ENCODE data around the gene SEPTIN5. TPM values are rescaled to one million over a fixed set of nuclear protein-coding genes. Genes with fewer than 3 reads are reported as not detected.
"Not testable (repeated sequence)": the region's sequence is repeated elsewhere in the genome, so short reads cannot be mapped to it uniquely, and the experiment has no call there.

The SEPTIN5 gene
- polyA plus RNA-seq, 4 donors: 2.2 to 10.2 (median 6.1) TPM

- H3K27ac ChIP-seq (ENCODE audit: low read depth in 1 of 3, low read length in 2 of 3): no peak overlapping the region
- peaks cover 0 to 3% (median 0%) of the 10 kb centered on the region in 3 donors for H3K27me3 ChIP-seq (ENCODE audit: control insufficient read depth in 3 of 3, insufficient read depth in 3 of 3, low read length in 3 of 3)
- no peaks in the 10 kb centered on the region for H3K4me1 ChIP-seq (ENCODE audit: control insufficient read depth in 3 of 3, insufficient read depth in 2 of 3, low read depth in 1 of 3, low read length in 2 of 3)
- no peaks in the 10 kb centered on the region for H3K36me3 ChIP-seq (ENCODE audit: control insufficient read depth in 3 of 3, insufficient read depth in 2 of 3, low read depth in 1 of 3, low read length in 3 of 3)
- no peak for DNase-seq
- H3K9me3 ChIP-seq (ENCODE audit: control insufficient read depth in 2 of 2, insufficient read depth in 1 of 2, low read depth in 1 of 2, low read length in 1 of 2): peaks cover 0 to 3% of the 10 kb centered on the region in 2 donors
- WGBS, 3 donors: 39 to 53% (median 48%) methylated on average over 4 of the region's 4 CpGs
- no peak for FAIRE-seq
- H3K4me3 ChIP-seq (ENCODE audit: low read depth in 1 of 3, low read length in 3 of 3): no peak overlapping the region
Measured at GRCh38 chr22:19669570-19669969, 44.7 kb upstream of the SEPTIN5 start.

DNA sequence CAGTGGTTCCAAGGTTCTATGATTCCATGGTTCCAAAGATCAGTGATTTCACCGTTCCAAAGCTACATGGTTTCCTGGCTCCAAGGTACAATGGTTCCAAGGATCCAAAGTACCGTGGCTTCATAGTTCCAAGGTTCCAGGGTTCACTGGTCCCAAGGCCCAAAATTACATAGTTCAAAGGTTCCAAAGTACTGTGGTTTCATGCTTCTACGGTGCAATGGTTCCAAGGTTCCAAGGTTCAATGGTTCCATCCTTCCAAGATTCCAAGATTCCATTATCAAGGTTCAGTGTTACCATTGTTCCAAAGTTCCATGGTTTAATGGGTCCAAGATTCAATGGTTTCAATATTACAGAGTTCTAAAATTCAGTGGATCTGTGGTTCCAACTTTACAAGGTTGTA is 43.0 kb upstream of the SEPTIN5 start:
- no peak for FAIRE-seq

GRCh38 chr22:19672054-19672776 is 42.1 kb upstream of the SEPTIN5 start:
- peaks cover 0 to 3% of the 10 kb centered on the region in 2 donors for H3K9me3 ChIP-seq (ENCODE audit: control insufficient read depth in 2 of 2, insufficient read depth in 1 of 2, low read depth in 1 of 2, low read length in 1 of 2)
- no peak for FAIRE-seq
- 87 to 90% (median 89%) methylated on average over 9 of the region's 9 CpGs for WGBS, 3 donors
- H3K4me1 ChIP-seq (ENCODE audit: control insufficient read depth in 3 of 3, insufficient read depth in 2 of 3, low read depth in 1 of 3, low read length in 2 of 3): no peaks in the 10 kb centered on the region
- DNase-seq: no peak
- H3K27me3 ChIP-seq (ENCODE audit: control insufficient read depth in 3 of 3, insufficient read depth in 3 of 3, low read length in 3 of 3): peaks cover 0 to 3% (median 2%) of the 10 kb centered on the region in 3 donors
- H3K4me3 ChIP-seq (ENCODE audit: low read depth in 1 of 3, low read length in 3 of 3): no peak overlapping the region
- H3K36me3 ChIP-seq (ENCODE audit: control insufficient read depth in 3 of 3, insufficient read depth in 2 of 3, low read depth in 1 of 3, low read length in 3 of 3): no peaks in the 10 kb centered on the region
- H3K27ac ChIP-seq (ENCODE audit: low read depth in 1 of 3, low read length in 2 of 3): no peak overlapping the region

More for the DNA sequence above, 43.0 kb upstream of the SEPTIN5 start:
- 21 to 64% (median 34%) methylated on average over 3 of the region's 3 CpGs for WGBS, 3 donors
- Histone ChIP-seq H3K27ac (ENCODE audit: low read depth in 1 of 3, low read length in 2 of 3) (no peak overlapping the region), H3K4me1 (ENCODE audit: control insufficient read depth in 3 of 3, insufficient read depth in 2 of 3, low read depth in 1 of 3, low read length in 2 of 3) (no peaks in the 10 kb centered on the region), H3K9me3 (ENCODE audit: control insufficient read depth in 2 of 2, insufficient read depth in 1 of 2, low read depth in 1 of 2, low read length in 1 of 2) (peaks cover 0 to 3% of the 10 kb centered on the region in 2 donors), H3K27me3 (ENCODE audit: control insufficient read depth in 3 of 3, insufficient read depth in 3 of 3, low read length in 3 of 3) (peaks cover 0 to 3% (median 2%) of the 10 kb centered on the region in 3 donors), H3K36me3 (ENCODE audit: control insufficient read depth in 3 of 3, insufficient read depth in 2 of 3, low read depth in 1 of 3, low read length in 3 of 3) (no peaks in the 10 kb centered on the region), H3K4me3 (ENCODE audit: low read depth in 1 of 3, low read length in 3 of 3) (no peak overlapping the region)
- DNase-seq: no peak

GRCh38 chr22:19673660-19674059 is 40.6 kb upstream of the SEPTIN5 start:
- H3K4me1 ChIP-seq (ENCODE audit: control insufficient read depth in 3 of 3, insufficient read depth in 2 of 3, low read depth in 1 of 3, low read length in 2 of 3): no peaks in the 10 kb centered on the region
- 59 to 76% (median 67%) methylated on average over 4 of the region's 4 CpGs for WGBS, 3 donors
- no peak for FAIRE-seq
- H3K27me3 ChIP-seq (ENCODE audit: control insufficient read depth in 3 of 3, insufficient read depth in 3 of 3, low read length in 3 of 3): peaks cover 0 to 3% (median 2%) of the 10 kb centered on the region in 3 donors
- no peaks in the 10 kb centered on the region for H3K36me3 ChIP-seq (ENCODE audit: control insufficient read depth in 3 of 3, insufficient read depth in 2 of 3, low read depth in 1 of 3, low read length in 3 of 3)
- no peak for DNase-seq
- H3K4me3 ChIP-seq (ENCODE audit: low read depth in 1 of 3, low read length in 3 of 3): no peak overlapping the region
- no peak overlapping the region for H3K27ac ChIP-seq (ENCODE audit: low read depth in 1 of 3, low read length in 2 of 3)
- peaks cover 0 to 3% of the 10 kb centered on the region in 2 donors for H3K9me3 ChIP-seq (ENCODE audit: control insufficient read depth in 2 of 2, insufficient read depth in 1 of 2, low read depth in 1 of 2, low read length in 1 of 2)

- 70 to 79% (median 76%) methylated on average over 11 of the region's 11 CpGs for WGBS, 3 donors
- no peaks in the 10 kb centered on the region for H3K4me1 ChIP-seq (ENCODE audit: control insufficient read depth in 3 of 3, insufficient read depth in 2 of 3, low read depth in 1 of 3, low read length in 2 of 3)
- H3K36me3 ChIP-seq (ENCODE audit: control insufficient read depth in 3 of 3, insufficient read depth in 2 of 3, low read depth in 1 of 3, low read length in 3 of 3): no peaks in the 10 kb centered on the region
- no peak for DNase-seq
- FAIRE-seq: no peak
- no peak overlapping the region for H3K4me3 ChIP-seq (ENCODE audit: low read depth in 1 of 3, low read length in 3 of 3)
- peaks cover 0 to 3% of the 10 kb centered on the region in 2 donors for H3K9me3 ChIP-seq (ENCODE audit: control insufficient read depth in 2 of 2, insufficient read depth in 1 of 2, low read depth in 1 of 2, low read length in 1 of 2)
- no peak overlapping the region for H3K27ac ChIP-seq (ENCODE audit: low read depth in 1 of 3, low read length in 2 of 3)
- peaks cover 0 to 3% (median 2%) of the 10 kb centered on the region in 3 donors for H3K27me3 ChIP-seq (ENCODE audit: control insufficient read depth in 3 of 3, insufficient read depth in 3 of 3, low read length in 3 of 3)
Measured at GRCh38 chr22:19674129-19674928, 40.0 kb upstream of the SEPTIN5 start.

DNA sequence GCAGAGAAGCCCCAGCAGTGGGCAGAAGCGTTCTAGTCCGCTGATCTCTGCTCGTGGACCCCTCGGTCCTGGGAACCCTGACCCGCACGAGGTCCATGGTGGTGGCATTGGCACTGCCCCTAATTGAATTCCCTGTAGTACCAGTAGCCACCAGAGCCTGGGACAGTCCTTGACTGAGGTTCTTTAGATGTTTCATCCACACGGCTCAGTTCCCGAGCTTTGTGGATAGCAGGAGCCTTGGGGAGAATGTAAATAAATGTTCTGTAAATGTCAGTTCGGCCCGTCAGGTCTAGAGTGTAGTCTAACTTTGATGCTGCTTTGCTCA is 39.4 kb upstream of the SEPTIN5 start:
- H3K4me1 ChIP-seq (ENCODE audit: control insufficient read depth in 3 of 3, insufficient read depth in 2 of 3, low read depth in 1 of 3, low read length in 2 of 3): no peaks in the 10 kb centered on the region
- WGBS, 3 donors: 77 to 81% (median 78%) methylated on average over 10 of the region's 10 CpGs
- DNase-seq (no peak), FAIRE-seq (no peak)
- peaks cover 0 to 3% (median 2%) of the 10 kb centered on the region in 3 donors for H3K27me3 ChIP-seq (ENCODE audit: control insufficient read depth in 3 of 3, insufficient read depth in 3 of 3, low read length in 3 of 3)
- no peaks in the 10 kb centered on the region for H3K36me3 ChIP-seq (ENCODE audit: control insufficient read depth in 3 of 3, insufficient read depth in 2 of 3, low read depth in 1 of 3, low read length in 3 of 3)
- no peak overlapping the region for H3K4me3 ChIP-seq (ENCODE audit: low read depth in 1 of 3, low read length in 3 of 3)
- H3K9me3 ChIP-seq (ENCODE audit: control insufficient read depth in 2 of 2, insufficient read depth in 1 of 2, low read depth in 1 of 2, low read length in 1 of 2): peaks cover 0 to 3% of the 10 kb centered on the region in 2 donors
- no peak overlapping the region for H3K27ac ChIP-seq (ENCODE audit: low read depth in 1 of 3, low read length in 2 of 3)

DNA sequence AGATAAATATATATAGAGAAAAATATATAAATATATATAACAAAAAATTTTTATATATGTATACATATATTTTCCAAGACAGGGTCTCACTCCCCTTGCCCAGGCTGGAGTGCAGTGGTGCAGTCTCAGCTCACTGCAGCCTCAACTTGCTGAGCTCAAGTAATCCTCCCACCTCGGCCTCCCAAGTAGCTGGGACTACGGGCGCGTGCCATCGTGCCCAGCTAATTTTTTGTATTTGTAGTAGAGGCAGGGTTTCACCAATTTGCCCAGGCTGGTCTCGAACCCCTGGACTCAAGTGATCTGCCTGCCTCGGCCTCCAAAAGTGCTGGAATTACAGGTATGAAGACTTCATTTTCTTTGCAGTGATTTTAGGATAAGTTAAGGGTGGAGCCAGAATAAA is 38.9 kb upstream of the SEPTIN5 start:
- DNase-seq (no peak), FAIRE-seq (no peak)
- 82 to 89% (median 84%) methylated on average over 7 of the region's 7 CpGs for WGBS, 3 donors
- Histone ChIP-seq H3K36me3 (ENCODE audit: control insufficient read depth in 3 of 3, insufficient read depth in 2 of 3, low read depth in 1 of 3, low read length in 3 of 3) (no peaks in the 10 kb centered on the region), H3K4me3 (ENCODE audit: low read depth in 1 of 3, low read length in 3 of 3) (no peak overlapping the region), H3K27me3 (ENCODE audit: control insufficient read depth in 3 of 3, insufficient read depth in 3 of 3, low read length in 3 of 3) (peaks cover 0 to 3% (median 2%) of the 10 kb centered on the region in 3 donors), H3K4me1 (ENCODE audit: control insufficient read depth in 3 of 3, insufficient read depth in 2 of 3, low read depth in 1 of 3, low read length in 2 of 3) (no peaks in the 10 kb centered on the region), H3K9me3 (ENCODE audit: control insufficient read depth in 2 of 2, insufficient read depth in 1 of 2, low read depth in 1 of 2, low read length in 1 of 2) (peaks cover 0 to 3% of the 10 kb centered on the region in 2 donors), H3K27ac (ENCODE audit: low read depth in 1 of 3, low read length in 2 of 3) (no peak overlapping the region)

GRCh38 chr22:19676437-19676836 is 37.9 kb upstream of the SEPTIN5 start:
- H3K4me1 ChIP-seq (ENCODE audit: control insufficient read depth in 3 of 3, insufficient read depth in 2 of 3, low read depth in 1 of 3, low read length in 2 of 3); H3K27me3 ChIP-seq (ENCODE audit: control insufficient read depth in 3 of 3, insufficient read depth in 3 of 3, low read length in 3 of 3): not testable (repeated sequence)
- WGBS, 3 donors: 67 to 80% (median 79%) methylated on average over 1 of the region's 1 CpG

More at GRCh38 chr22:19676437-19676836, 37.9 kb upstream of the SEPTIN5 start:
- not testable (repeated sequence) for H3K36me3 ChIP-seq (ENCODE audit: control insufficient read depth in 3 of 3, insufficient read depth in 2 of 3, low read depth in 1 of 3, low read length in 3 of 3); DNase-seq; H3K27ac ChIP-seq (ENCODE audit: low read depth in 1 of 3, low read length in 2 of 3); H3K4me3 ChIP-seq (ENCODE audit: low read depth in 1 of 3, low read length in 3 of 3); FAIRE-seq; H3K9me3 ChIP-seq (ENCODE audit: control insufficient read depth in 2 of 2, insufficient read depth in 1 of 2, low read depth in 1 of 2, low read length in 1 of 2)

Measured in small intestine (tissue), 7 donors.